Prostate gland (tissue), 2 donors: ENCODE measurements around the gene LPCAT1. TPM values are rescaled to one million over a fixed set of nuclear protein-coding genes. Genes with fewer than 3 reads are reported as not detected.

Experiments used
- DNase-seq: peaks from one replicate; pipeline ENCODE4 v3.0.0-alpha.2; 2019; ENCODE audit warnings: low spot score
- H3K27ac ChIP-seq, 2 donors: fragments of 200-600 bp; sonication (generic); 2 replicates each; pipeline ENCODE4 v1.5.1; 2017 to 2019
- H3K27me3 ChIP-seq: fragments of 200-600 bp; sonication (generic); replicated peaks from 2 replicates; pipeline ENCODE4 v1.5.1; 2019; ENCODE audit not compliant: insufficient read depth
- H3K36me3 ChIP-seq, 2 donors: fragments of 200-600 bp; sonication (generic); 1 replicate in 1 of 2; 2 replicates in 1 of 2; pipeline versions ENCODE4 v1.5.1 to v1.8.1; 2017 to 2019
- H3K4me1 ChIP-seq: fragments of 200-600 bp; sonication (generic); replicated peaks from 2 replicates; pipeline ENCODE4 v1.5.1; 2019
- H3K4me3 ChIP-seq, 2 donors: fragments of 200-600 bp; sonication (generic); 2 replicates each; pipeline ENCODE4 v1.5.1; 2017 to 2019
- H3K9me3 ChIP-seq: fragments of 200-600 bp; sonication (generic); 2 replicates; pipeline ENCODE4 v1.5.1; 2017
- CTCF ChIP-seq, 4 experiments: fragments of 200-600 bp in 2 of 4; fragments of 450-650 bp in 2 of 4; sonication (generic) in 2 of 4; IDR thresholded peaks; 1 replicate in 3 of 4; 2 replicates in 1 of 4; pipeline ENCODE4 v1.5.1; 2016 to 2019; ENCODE audit warnings: antibody characterized with exemption in 4 of 4, mild to moderate bottlenecking in 2 of 4, moderate library complexity in 2 of 4
- POLR2A ChIP-seq: fragments of 450-650 bp; IDR thresholded peaks from one replicate; pipeline ENCODE4 v1.6.1; 2016; ENCODE audit warnings: antibody characterized with exemption, mild to moderate bottlenecking
- POLR2AphosphoS5 ChIP-seq: sonication (generic); formaldehyde crosslinking; IDR thresholded peaks from one replicate; pipeline ENCODE4 v1.6.1; 2017; ENCODE audit warnings: antibody characterized with exemption
- WGBS: methylation state at CpG from one replicate; pipeline ENCODE4 v1.1.5; 2018; 5-methylcytosine and 5-hydroxymethylcytosine counted together
- intact Hi-C: fragments of 100-400 bp; cut with DNase I; formaldehyde crosslinking; loops from one replicate; pipeline ENCODE4 v1.14.2; 2022
- total RNA-seq, 2 donors: library from RNA; depleted of rRNA; stranded (reverse); fragments of >200 nt; gene quantifications; one replicate each; pipeline ENCODE4 v1.1.0, GENCODE V29; 2016

LPCAT1 gene
- total RNA-seq, 2 donors from 2014 or later, result 22.6 to 23.9 TPM

DNA sequence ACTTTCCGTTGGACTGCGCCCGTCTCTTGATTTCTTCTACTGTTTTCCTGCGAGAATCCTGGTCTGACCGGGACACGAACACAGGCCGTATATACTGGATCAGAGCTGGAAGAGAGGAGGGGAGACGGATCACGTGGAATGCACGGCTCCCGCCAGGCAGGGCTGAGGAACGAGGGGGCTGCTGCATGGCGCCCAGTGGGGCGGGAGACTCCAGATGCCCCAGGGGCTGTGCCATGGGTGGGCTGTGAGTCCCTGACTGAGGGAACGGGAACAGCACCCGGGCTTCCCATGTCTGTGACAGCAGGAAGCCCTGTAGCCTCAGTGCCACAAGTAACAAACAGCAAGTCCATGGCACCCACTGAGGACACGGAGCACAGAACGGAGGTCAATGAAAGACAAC, 34.0 kb downstream of the LPCAT1 start:
- Histone ChIP-seq H3K4me1 (no peaks in the 10 kb centered on the region), H3K27ac (no peak overlapping the region), H3K9me3 (no peaks in the 10 kb centered on the region), H3K27me3 (no peaks in the 10 kb centered on the region), H3K4me3 (no peak overlapping the region), H3K36me3 (peaks cover 0 to 12% of the 10 kb centered on the region in 2 donors)
- intact Hi-C loops, result no loop called here
- TF ChIP-seq POLR2AphosphoS5 (no peak), CTCF (IDR thresholded peaks at IDR 0.05) (no peak), POLR2A (no peak)
- WGBS, result 95% methylated on average over 18 of the region's 18 CpGs
- DNase-seq, result no peak

DNA sequence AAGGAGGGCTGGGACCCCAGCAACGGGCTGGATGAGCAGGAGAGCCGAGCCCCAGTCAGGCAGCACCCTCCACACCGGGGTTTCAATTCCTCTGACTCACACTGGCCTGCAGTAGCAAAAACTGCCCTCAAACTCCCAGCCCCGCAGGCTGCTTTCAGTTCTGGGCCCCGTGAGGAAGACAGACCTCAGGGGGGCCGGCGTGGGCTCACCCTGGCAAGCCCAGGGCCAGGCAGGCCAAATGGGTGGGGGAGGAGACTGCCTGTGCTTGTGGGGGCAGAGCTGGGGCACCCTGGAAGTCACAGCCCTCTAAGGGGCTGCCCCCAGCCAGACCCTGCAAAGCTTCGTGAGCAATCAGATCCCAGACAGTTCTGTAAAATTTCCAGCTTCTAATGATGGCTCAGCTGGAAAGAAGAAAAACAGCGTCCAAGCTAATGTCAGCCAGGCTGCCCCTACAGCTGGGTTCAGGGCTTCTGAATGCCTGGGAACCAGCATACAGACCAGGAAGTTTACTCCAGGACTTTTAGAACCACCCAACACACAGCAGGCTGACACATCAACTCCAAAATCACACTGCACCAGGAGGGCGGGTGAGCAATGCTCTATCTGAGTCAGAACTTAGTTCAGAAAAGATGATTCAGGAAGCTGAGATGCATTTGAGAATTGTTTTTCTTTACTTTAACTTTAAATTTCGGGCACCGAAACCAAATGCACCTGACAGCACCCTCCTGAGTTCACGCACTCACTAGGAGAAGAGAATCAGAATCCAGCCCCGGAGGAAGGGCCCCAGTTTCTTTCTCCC, 34.7 kb downstream of the LPCAT1 start:
- intact Hi-C loops, result no loop called here
- no peak for DNase-seq
- H3K4me3 ChIP-seq, result no peak overlapping the region
- H3K9me3 ChIP-seq, result no peaks in the 10 kb centered on the region
- H3K27ac ChIP-seq, result no peak overlapping the region
- H3K4me1 ChIP-seq, result no peaks in the 10 kb centered on the region
- H3K36me3 ChIP-seq, result peaks cover 0 to 12% of the 10 kb centered on the region in 2 donors
- TF ChIP-seq POLR2AphosphoS5, result no peak
- TF ChIP-seq POLR2A, result no peak
- TF ChIP-seq CTCF (IDR thresholded peaks at IDR 0.05), result no peak
- 84% methylated on average over 14 of the region's 14 CpGs for WGBS
- no peaks in the 10 kb centered on the region for H3K27me3 ChIP-seq

- H3K4me1 ChIP-seq, result no peaks in the 10 kb centered on the region
- no peak for TF ChIP-seq CTCF (IDR thresholded peaks at IDR 0.05)
- TF ChIP-seq POLR2A, result no peak
- TF ChIP-seq POLR2AphosphoS5, result no peak
- no peak overlapping the region for H3K4me3 ChIP-seq
- WGBS, result 93% methylated on average over 27 of the region's 27 CpGs
- no peaks in the 10 kb centered on the region for H3K27me3 ChIP-seq
- H3K9me3 ChIP-seq, result no peaks in the 10 kb centered on the region
- peaks cover 0 to 12% of the 10 kb centered on the region in 2 donors for H3K36me3 ChIP-seq
- no peak overlapping the region for H3K27ac ChIP-seq
- DNase-seq, result no peak
- intact Hi-C loops, result no loop called here
These were observed 36.5 kb downstream of the LPCAT1 start for GRCh38 chr5:1487079-1487764.

DNA sequence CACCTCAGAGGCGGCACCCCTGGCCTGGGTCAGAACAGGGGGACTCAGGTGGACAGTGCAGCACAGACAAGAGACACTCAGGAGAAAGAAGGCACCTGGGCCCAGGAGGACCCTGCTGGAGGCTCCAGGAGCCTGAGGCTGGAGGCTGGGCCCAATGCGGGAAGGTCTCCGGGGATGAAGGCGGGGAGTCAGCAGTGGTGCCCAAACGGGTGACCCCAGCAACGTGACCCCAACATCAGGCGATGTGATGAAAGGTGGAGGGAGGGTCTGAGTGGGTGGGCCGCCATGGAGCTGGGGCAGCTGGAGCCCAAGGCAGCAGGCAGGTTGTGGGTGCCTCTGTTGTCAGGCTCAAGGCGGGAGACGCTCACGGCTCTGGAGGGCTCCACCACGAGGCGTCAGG, 37.5 kb downstream of the LPCAT1 start:
- 94% methylated on average over 13 of the region's 13 CpGs for WGBS
- Histone ChIP-seq H3K9me3 (no peaks in the 10 kb centered on the region), H3K27ac (no peak overlapping the region), H3K36me3 (peaks cover 0 to 12% of the 10 kb centered on the region in 2 donors), H3K4me3 (no peak overlapping the region), H3K4me1 (no peaks in the 10 kb centered on the region), H3K27me3 (no peaks in the 10 kb centered on the region)
- intact Hi-C loops, result no loop called here
- DNase-seq, result no peak
- TF ChIP-seq CTCF (IDR thresholded peaks at IDR 0.05) (no peak), POLR2AphosphoS5 (no peak), POLR2A (no peak)
